Sigmoid colon (tissue), 7 donors: Measurements from ENCODE around the gene DNAH3. TPM values are rescaled to one million over a fixed set of nuclear protein-coding genes. Genes with fewer than 3 reads are reported as not detected.

Experiments
- DNase-seq: peaks from one replicate; pipeline ENCODE4 v3.0.0-alpha.2; 2019
- H3K27ac ChIP-seq, 4 donors: fragments of 200-600 bp; sonication (generic); one replicate each; pipeline ENCODE4 v1.5.1; 2016 to 2019; ENCODE audit warnings: mild to moderate bottlenecking in 1 of 4
- H3K27me3 ChIP-seq, 3 donors: fragments of 200-600 bp; sonication (generic); one replicate each; pipeline ENCODE4 v1.5.1; 2019; ENCODE audit warnings: mild to moderate bottlenecking in 1 of 3
- H3K36me3 ChIP-seq, 4 donors: fragments of 200-600 bp; sonication (generic); one replicate each; pipeline ENCODE4 v1.5.1; 2016 to 2019
- H3K4me1 ChIP-seq, 4 donors: fragments of 200-600 bp; sonication (generic); one replicate each; pipeline ENCODE4 v1.5.1; 2017 to 2019
- H3K4me3 ChIP-seq, 4 donors: fragments of 200-600 bp; sonication (generic); one replicate each; pipeline ENCODE4 v1.5.1; 2017 to 2019; ENCODE audit warnings: mild to moderate bottlenecking in 2 of 4, moderate library complexity in 1 of 4
- H3K9me3 ChIP-seq, 4 donors: fragments of 200-600 bp in 3 of 4; sonication (generic) in 3 of 4; one replicate each; pipeline versions ENCODE4 v1.5.1 to v1.6.1; 2013 to 2019
- CTCF ChIP-seq, 4 experiments: fragments of 450-650 bp in 3 of 4; fragments of 200-600 bp in 1 of 4; IDR thresholded peaks; one replicate each; pipeline ENCODE4 v1.5.1; 2016 to 2019; ENCODE audit warnings: antibody characterized with exemption in 4 of 4, mild to moderate bottlenecking in 3 of 4, moderate library complexity in 2 of 4
- EP300 ChIP-seq, 4 donors: sonication (generic); formaldehyde crosslinking; IDR thresholded peaks; one replicate each; pipeline ENCODE4 v1.6.1; 2017; ENCODE audit warnings: antibody characterized with exemption in 4 of 4
- POLR2A ChIP-seq, 2 donors: fragments of 450-650 bp; IDR thresholded peaks; one replicate each; pipeline ENCODE4 v1.6.1; 2016; ENCODE audit warnings: antibody characterized with exemption in 2 of 2, mild to moderate bottlenecking in 2 of 2, moderate library complexity in 2 of 2
- POLR2AphosphoS5 ChIP-seq, 4 donors: sonication (generic); formaldehyde crosslinking; IDR thresholded peaks; one replicate each; pipeline ENCODE4 v1.6.1; 2017; ENCODE audit warnings: antibody characterized with exemption in 4 of 4
- WGBS, 2 donors: extraction: QIAGEN DNeasy Blood & Tissue Kit; methylation state at CpG; one replicate each; pipeline ENCODE4 v1.1.7; 2013; 5-methylcytosine and 5-hydroxymethylcytosine counted together
- intact Hi-C: fragments of 100-400 bp; cut with DNase I; formaldehyde crosslinking; loops from one replicate; pipeline ENCODE4 v1.15.1; 2023
- polyA plus RNA-seq, 3 donors: library from polyadenylated mRNA; stranded (reverse); fragments of 200-250 nt; gene quantifications; one replicate each; pipeline ENCODE4 v1.2.3, GENCODE V29; 2013
- total RNA-seq, 4 donors: library from RNA; depleted of rRNA; stranded (reverse); fragments of >200 nt; gene quantifications; one replicate each; pipeline ENCODE4 v1.1.0, GENCODE V29; 2016
- donor health status: healthy with polysubstance abuse.
- donor health status: Bipolar disorder and iron deficiency.
- donor health status: healthy.

DNAH3 gene
- total and polyA plus RNA-seq, 7 donors = 0.26 to 0.92 (median 0.60) TPM; not detected in 4

- WGBS, 2 donors = 52 to 70% methylated on average over 6 of the region's 6 CpGs
- intact Hi-C loops = no loop called here
- Histone ChIP-seq H3K4me3 (no peak overlapping the region), H3K4me1 (no peaks in the 10 kb centered on the region), H3K9me3 (no peaks in the 10 kb centered on the region), H3K27me3 (peaks cover 0 to 8% (median 0%) of the 10 kb centered on the region in 3 donors), H3K27ac (no peak overlapping the region), H3K36me3 (no peaks in the 10 kb centered on the region)
- TF ChIP-seq POLR2A (IDR thresholded peaks at IDR 0.05) (no peak), CTCF (IDR thresholded peaks at IDR 0.05) (no peak), POLR2AphosphoS5 (IDR thresholded peaks at IDR 0.05) (no peak), EP300 (IDR thresholded peaks at IDR 0.05) (no peak)
- DNase-seq = no peak
Observed at GRCh38 chr16:21194771-21195301, 44.2 kb upstream of the DNAH3 start.

- no peaks in the 10 kb centered on the region for H3K9me3 ChIP-seq
- no peak overlapping the region for H3K4me3 ChIP-seq
- WGBS, 2 donors = 31 to 76% methylated on average over 1 of the region's 1 CpG
- no peak overlapping the region for H3K27ac ChIP-seq
- H3K4me1 ChIP-seq = peaks cover 0 to 5% (median 4%) of the 10 kb centered on the region in 4 donors
- no peak for DNase-seq
- H3K27me3 ChIP-seq = peaks cover 0 to 4% (median 0%) of the 10 kb centered on the region in 3 donors
- H3K36me3 ChIP-seq = no peaks in the 10 kb centered on the region
- TF ChIP-seq EP300 (IDR thresholded peaks at IDR 0.05) (no peak), POLR2AphosphoS5 (IDR thresholded peaks at IDR 0.05) (no peak), CTCF (IDR thresholded peaks at IDR 0.05) (no peak), POLR2A (IDR thresholded peaks at IDR 0.05) (no peak)
- intact Hi-C loops = no loop called here
Observed at GRCh38 chr16:21192991-21193390, 42.3 kb upstream of the DNAH3 start.

GRCh38 chr16:21190599-21190998, 40.0 kb upstream of the DNAH3 start:
- DNase-seq = no peak
- H3K27me3 ChIP-seq = peaks cover 0 to under 1% (median 0%) of the 10 kb centered on the region in 3 donors
- H3K36me3 ChIP-seq = no peaks in the 10 kb centered on the region
- peaks cover 0 to 5% (median 4%) of the 10 kb centered on the region in 4 donors for H3K4me1 ChIP-seq
- H3K4me3 ChIP-seq = no peak overlapping the region
- intact Hi-C loops = loop anchor here (2.0 kb wide), 1 partner anchor 110 kb away; no protein-coding TSS in a partner anchor
- TF ChIP-seq EP300 (IDR thresholded peaks at IDR 0.05) (no peak), CTCF (IDR thresholded peaks at IDR 0.05) (no peak), POLR2AphosphoS5 (IDR thresholded peaks at IDR 0.05) (no peak)
- no peaks in the 10 kb centered on the region for H3K9me3 ChIP-seq
- no peak overlapping the region for H3K27ac ChIP-seq

DNA sequence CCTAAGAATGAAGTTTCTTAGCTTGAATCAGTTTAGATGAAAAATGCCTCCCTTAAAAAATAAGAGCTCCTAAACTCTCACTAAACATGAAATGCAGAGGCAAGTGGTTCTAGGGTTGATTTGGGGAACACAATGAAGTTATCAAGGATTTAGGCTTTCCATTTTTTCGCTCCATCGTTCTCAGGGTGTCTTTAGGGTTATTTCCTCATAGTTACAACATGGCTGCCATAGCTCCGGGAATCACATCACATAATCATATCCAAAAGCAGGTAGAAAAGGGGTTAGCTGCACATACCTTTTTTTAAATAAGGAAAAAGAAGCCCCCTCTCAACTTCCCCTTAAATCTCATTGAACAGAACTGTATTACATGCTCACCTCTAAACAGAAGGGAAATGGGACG, 39.4 kb upstream of the DNAH3 start:
- WGBS, 2 donors = 92 to 96% methylated on average over 4 of the region's 4 CpGs
- Histone ChIP-seq H3K27me3 (no peaks in the 10 kb centered on the region), H3K4me1 (peaks cover 0 to 5% (median 4%) of the 10 kb centered on the region in 4 donors), H3K36me3 (no peaks in the 10 kb centered on the region), H3K9me3 (no peaks in the 10 kb centered on the region), H3K27ac (no peak overlapping the region), H3K4me3 (no peak overlapping the region)
- intact Hi-C loops = loop anchor here (2.0 kb wide), 1 partner anchor 111 kb away; no protein-coding TSS in a partner anchor
- no peak for TF ChIP-seq POLR2A (IDR thresholded peaks at IDR 0.05)
- no peak for TF ChIP-seq POLR2AphosphoS5 (IDR thresholded peaks at IDR 0.05)
- no peak for TF ChIP-seq EP300 (IDR thresholded peaks at IDR 0.05)
- no peak for TF ChIP-seq CTCF (IDR thresholded peaks at IDR 0.05)
- DNase-seq = no peak

DNA sequence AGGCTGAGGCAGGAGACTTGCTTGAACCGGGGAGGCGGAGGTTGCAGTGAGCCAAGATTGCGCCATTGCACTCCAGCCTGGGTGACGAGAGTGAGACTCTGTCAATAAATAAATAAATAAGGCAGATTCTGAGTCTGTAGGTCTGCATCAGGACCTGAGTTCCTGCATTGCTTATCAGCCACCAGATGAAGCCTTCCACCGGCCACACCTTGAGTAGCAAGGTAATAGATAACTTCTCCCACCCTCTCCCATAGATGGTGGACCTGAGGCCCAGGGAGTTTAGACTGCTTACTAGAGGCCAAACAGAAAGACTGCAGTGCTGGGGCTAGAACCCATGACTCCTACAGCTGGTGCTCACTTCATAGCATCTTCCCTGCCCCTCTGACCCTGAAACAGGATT, 38.7 kb upstream of the DNAH3 start:
- H3K27me3 ChIP-seq = no peaks in the 10 kb centered on the region
- TF ChIP-seq CTCF (IDR thresholded peaks at IDR 0.05) (no peak), EP300 (IDR thresholded peaks at IDR 0.05) (no peak), POLR2AphosphoS5 (IDR thresholded peaks at IDR 0.05) (no peak), POLR2A (IDR thresholded peaks at IDR 0.05) (no peak)
- H3K36me3 ChIP-seq = no peaks in the 10 kb centered on the region
- 50 to 80% methylated on average over 5 of the region's 5 CpGs for WGBS, 2 donors
- no peak overlapping the region for H3K27ac ChIP-seq
- H3K4me3 ChIP-seq = no peak overlapping the region
- no peaks in the 10 kb centered on the region for H3K9me3 ChIP-seq
- peaks cover 0 to 5% (median 4%) of the 10 kb centered on the region in 4 donors for H3K4me1 ChIP-seq
- intact Hi-C loops = loop anchor here (5.0 kb wide), 1 partner anchor 88 kb away; the partner anchor contains the start of gene CRYM
- no peak for DNase-seq
